HCT116 (cell line): ENCODE results near the gene TTYH3.

ENCODE experiments used
- CBX3 ChIP-seq: IDR thresholded peaks from 2 replicates; pipeline ENCODE4 v1.6.1; 2012; ENCODE audit warnings: low read depth
- RAD21 ChIP-seq: IDR thresholded peaks from 2 replicates; pipeline ENCODE4 v1.6.1; 2012; ENCODE audit warnings: low read depth, mild to moderate bottlenecking
- TCF7L2 ChIP-seq: IDR thresholded peaks from 2 replicates; pipeline ENCODE4 v1.7.0; 2011; ENCODE audit warnings: borderline replicate concordance, inconsistent platforms; ENCODE audit not compliant: insufficient read depth, insufficient read length; ENCODE audit errors: extremely low read depth

- TF ChIP-seq TCF7L2 (no peak), RAD21 (no peak), CBX3 (no peak)
Observed at GRCh38 chr7:2701832-2702593, 70.2 kb downstream of the TTYH3 start.
